HepG2 (cell line): ENCODE results near the gene RPL41. TPM values are rescaled to one million over a fixed set of nuclear protein-coding genes. Genes with fewer than 3 reads are reported as not detected.

Experiments used
- ARHGAP35 ChIP-seq: sonication (generic); formaldehyde crosslinking; IDR thresholded peaks from 2 replicates; pipeline ENCODE4 v1.9.0; 2022; ENCODE audit warnings: mild to moderate bottlenecking, inconsistent platforms, moderate library complexity, missing genetic modification reagents, borderline replicate concordance
- HOMEZ ChIP-seq: IDR thresholded peaks from 2 replicates; pipeline ENCODE4 v1.6.1; 2016; ENCODE audit warnings: low read depth
- HOXA7 ChIP-seq: sonication (generic); formaldehyde crosslinking; IDR thresholded peaks from 2 replicates; pipeline ENCODE4 v1.8.1; 2022; ENCODE audit warnings: mild to moderate bottlenecking, missing genetic modification reagents, moderate library complexity
- KLF16 ChIP-seq, 2 experiments: sonication (generic) in 1 of 2; formaldehyde crosslinking in 1 of 2; IDR thresholded peaks; 2 replicates each; pipeline versions ENCODE4 v1.6.1 to v1.8.0; 2016 to 2023; ENCODE audit warnings: missing genetic modification reagents in 2 of 2, missing compliant biosample characterization in 1 of 2
- MXI1 ChIP-seq: IDR thresholded peaks from 3 replicates; pipeline ENCODE4 v1.6.1; 2012; ENCODE audit warnings: low read depth, low read length, inconsistent platforms, borderline replicate concordance
- MYPOP ChIP-seq: sonication (generic); formaldehyde crosslinking; IDR thresholded peaks from 2 replicates; pipeline ENCODE4 v1.8.1; 2023; ENCODE audit warnings: mild to moderate bottlenecking, moderate library complexity, missing genetic modification reagents
- POLR2A ChIP-seq, 2 experiments: IDR thresholded peaks; 2 replicates each; pipeline ENCODE4 v1.6.1; 2011; ENCODE audit warnings: low read depth in 2 of 2, low read length in 2 of 2, mild to moderate bottlenecking in 1 of 2, moderate library complexity in 1 of 2; ENCODE audit not compliant: insufficient read depth in 1 of 2
- PRDM4 ChIP-seq: sonication (generic); formaldehyde crosslinking; IDR thresholded peaks from 2 replicates; pipeline ENCODE4 v1.9.0; 2021; ENCODE audit warnings: missing genetic modification reagents, borderline replicate concordance
- RFX5 ChIP-seq: IDR thresholded peaks from 2 replicates; pipeline ENCODE4 v1.6.1; 2011; ENCODE audit warnings: low read depth, low read length, improper control_type of control experiment
- SALL2 ChIP-seq: sonication (generic); formaldehyde crosslinking; IDR thresholded peaks from 2 replicates; pipeline ENCODE4 v1.8.1; 2023; ENCODE audit warnings: mild to moderate bottlenecking, missing genetic modification reagents, inconsistent platforms
- SKI ChIP-seq: fragments of 450-650 bp; IDR thresholded peaks from one replicate; pipeline ENCODE4 v1.6.1; 2018; ENCODE audit warnings: mild to moderate bottlenecking; ENCODE audit not compliant: partially characterized antibody
- TAF1 ChIP-seq: sonication (generic); formaldehyde crosslinking; IDR thresholded peaks from 2 replicates; pipeline ENCODE4 v1.4.0; 2020; ENCODE audit warnings: missing genetic modification reagents
- TEAD3 ChIP-seq: optimal IDR thresholded peaks from 2 replicates; pipeline ENCODE3; 2016; ENCODE audit warnings: borderline replicate concordance
- ZBTB21 ChIP-seq: sonication (generic); formaldehyde crosslinking; IDR thresholded peaks from 2 replicates; pipeline ENCODE4 v1.4.0; 2020; ENCODE audit warnings: missing genetic modification reagents
- ZC3H13 ChIP-seq: sonication (generic); formaldehyde crosslinking; IDR thresholded peaks from 2 replicates; pipeline ENCODE4 v1.8.1; 2023; ENCODE audit warnings: mild to moderate bottlenecking, missing genetic modification reagents, moderate library complexity
- ZFP36L1 ChIP-seq: sonication (generic); formaldehyde crosslinking; IDR thresholded peaks from 2 replicates; pipeline ENCODE4 v1.8.0; 2022; ENCODE audit warnings: mild to moderate bottlenecking, missing genetic modification reagents, moderate library complexity
- ZNF230 ChIP-seq: sonication (generic); formaldehyde crosslinking; IDR thresholded peaks from 2 replicates; pipeline ENCODE4 v1.4.0; 2020; ENCODE audit warnings: mild to moderate bottlenecking, missing genetic modification reagents
- ZNF550 ChIP-seq: sonication (generic); formaldehyde crosslinking; IDR thresholded peaks from 2 replicates; pipeline ENCODE4 v1.4.0; 2020; ENCODE audit warnings: mild to moderate bottlenecking, missing genetic modification reagents, borderline replicate concordance
- ZNF629 ChIP-seq: sonication (generic); formaldehyde crosslinking; conservative IDR thresholded peaks from 2 replicates; pipeline ENCODE4 v1.5.0; 2020; ENCODE audit warnings: missing genetic modification reagents
- ZNF678 ChIP-seq: sonication (generic); formaldehyde crosslinking; IDR thresholded peaks from 2 replicates; pipeline ENCODE4 v1.4.0; 2020; ENCODE audit warnings: mild to moderate bottlenecking, missing genetic modification reagents
- ZNF704 ChIP-seq: sonication (generic); formaldehyde crosslinking; IDR thresholded peaks from 2 replicates; pipeline ENCODE4 v1.8.1; 2023; ENCODE audit warnings: mild to moderate bottlenecking, inconsistent platforms, moderate library complexity, missing genetic modification reagents, borderline replicate concordance
- ZNF891 ChIP-seq: sonication (generic); formaldehyde crosslinking; IDR thresholded peaks from 2 replicates; pipeline ENCODE4 v1.5.0; 2020; ENCODE audit warnings: mild to moderate bottlenecking, missing genetic modification reagents
- ZSCAN22 ChIP-seq: sonication (generic); formaldehyde crosslinking; IDR thresholded peaks from 2 replicates; pipeline ENCODE4 v1.4.0; 2020; ENCODE audit warnings: mild to moderate bottlenecking, missing genetic modification reagents
- polyA plus RNA-seq, 8 experiments: library from polyadenylated mRNA; depleted of rRNA in 3 of 8; stranded (reverse) in 7 of 8; unstranded in 1 of 8; fragments of >200 nt; fragmentation: Illumina TruSeq in 4 of 8; extraction: Trizol in 4 of 8; gene quantifications; 2 replicates each; pipeline versions ENCODE4 v1.2.1 to v1.2.3, GENCODE V29; 2011 to 2016; ENCODE audit warnings: low read depth in 4 of 8, missing spikeins in 1 of 8, mixed read lengths in 1 of 8; ENCODE audit not compliant: insufficient read depth in 1 of 8
- total RNA-seq, 5 experiments: library from RNA; depleted of rRNA; stranded (reverse); fragments of >200 nt; fragmentation: Illumina TruSeq; extraction: Trizol; gene quantifications; 2 replicates each; pipeline ENCODE4 v1.2.3, GENCODE V29; 2016; ENCODE audit warnings: low read depth in 1 of 5

RPL41 gene
- total and polyA plus RNA-seq, 2 of the 13 experiments (the other 11 are each of a cell fraction or from before 2014, with no cell fraction given) = 4,012 to 7,670 TPM

- TF ChIP-seq ZSCAN22 (CRISPR knock-in tag) (peak; percentile 24; the same call in 1 of the 2 replicates), ZNF704 (0 out of 2 replicates have a peak, but pooled peaks have one; percentile 59), MYPOP (CRISPR knock-in tag) (no peak), ZNF629 (CRISPR knock-in tag) (no peak), HOXA7 (CRISPR knock-in tag) (no peak), ZNF550 (no peak), PRDM4 (CRISPR knock-in tag) (no peak), ZNF230 (CRISPR knock-in tag) (peak; percentile 67; the same call in 1 of the 2 replicates), RFX5 (0 out of 2 replicates have a peak, but pooled peaks have one; percentile 34), SKI (no peak), ZBTB21 (peak; percentile 88), ARHGAP35 (peak; percentile 57; the same call in 1 of the 2 replicates), KLF16 (CRISPR knock-in tag; IDR thresholded peaks at IDR 0.05) (peak in 1 of 2 experiments; percentile 69; a peak in 2 of 4 replicates), ZFP36L1 (CRISPR knock-in tag) (peak; percentile 63), POLR2A (IDR thresholded peaks at IDR 0.05; ENCODE audit: insufficient read depth in 1 of 2, low read depth in 2 of 2, low read length in 2 of 2) (peak; percentile 90 to 96), ZC3H13 (no peak), SALL2 (CRISPR knock-in tag) (peak; percentile 85), ZNF678 (CRISPR knock-in tag) (peak; percentile 42; the same call in 1 of the 2 replicates), TAF1 (CRISPR knock-in tag) (peak; percentile 81), ZNF891 (CRISPR knock-in tag) (peak; percentile 76; the same call in 1 of the 2 replicates), TEAD3 (CRISPR knock-in tag) (peak; percentile 7), MXI1 (peak; percentile 92; the same call in 1 of the 3 replicates), HOMEZ (CRISPR knock-in tag) (no peak)
These were observed 11.6 kb downstream of the RPL41 start, which contains the start of gene ESYT1 (continued) for GRCh38 chr12:56127888-56128669.
